HG02970 (cell line): Measurements from ENCODE around the gene GGPS1.
"Not testable (repeated sequence)": the region's sequence is repeated elsewhere in the genome, so short reads cannot be mapped to it uniquely, and the experiment has no call there.

Experiments
- ATAC-seq: cut with Tn5 transposase; IDR thresholded peaks from one replicate; pipeline ENCODE4 v1.9.1; 2021; ENCODE audit warnings: mild to moderate bottlenecking, moderate library complexity, moderate number of reproducible peaks; ENCODE audit not compliant: unreplicated experiment, low FRiP score

GGPS1 gene

DNA sequence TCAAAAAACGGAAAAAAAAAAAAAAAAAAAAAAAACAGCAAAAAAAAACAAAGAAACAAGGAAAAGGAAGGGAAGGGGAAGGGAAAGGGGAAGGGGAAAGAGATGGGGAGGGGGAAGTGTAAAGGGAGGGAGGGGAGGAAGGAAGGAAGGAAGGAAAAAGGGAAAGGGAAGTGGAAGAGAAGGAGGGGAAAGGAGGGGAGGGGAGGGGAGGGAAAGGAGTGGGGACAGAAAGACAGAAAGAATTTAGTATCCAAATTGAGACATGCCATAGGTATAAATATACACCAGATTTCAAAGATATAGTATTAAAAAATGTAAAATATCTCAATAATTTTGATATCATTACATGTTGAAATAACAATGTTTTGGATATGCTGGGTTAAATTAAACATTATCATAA lies 26.2 kb upstream of the GGPS1 start:
- no peak for ATAC-seq

DNA sequence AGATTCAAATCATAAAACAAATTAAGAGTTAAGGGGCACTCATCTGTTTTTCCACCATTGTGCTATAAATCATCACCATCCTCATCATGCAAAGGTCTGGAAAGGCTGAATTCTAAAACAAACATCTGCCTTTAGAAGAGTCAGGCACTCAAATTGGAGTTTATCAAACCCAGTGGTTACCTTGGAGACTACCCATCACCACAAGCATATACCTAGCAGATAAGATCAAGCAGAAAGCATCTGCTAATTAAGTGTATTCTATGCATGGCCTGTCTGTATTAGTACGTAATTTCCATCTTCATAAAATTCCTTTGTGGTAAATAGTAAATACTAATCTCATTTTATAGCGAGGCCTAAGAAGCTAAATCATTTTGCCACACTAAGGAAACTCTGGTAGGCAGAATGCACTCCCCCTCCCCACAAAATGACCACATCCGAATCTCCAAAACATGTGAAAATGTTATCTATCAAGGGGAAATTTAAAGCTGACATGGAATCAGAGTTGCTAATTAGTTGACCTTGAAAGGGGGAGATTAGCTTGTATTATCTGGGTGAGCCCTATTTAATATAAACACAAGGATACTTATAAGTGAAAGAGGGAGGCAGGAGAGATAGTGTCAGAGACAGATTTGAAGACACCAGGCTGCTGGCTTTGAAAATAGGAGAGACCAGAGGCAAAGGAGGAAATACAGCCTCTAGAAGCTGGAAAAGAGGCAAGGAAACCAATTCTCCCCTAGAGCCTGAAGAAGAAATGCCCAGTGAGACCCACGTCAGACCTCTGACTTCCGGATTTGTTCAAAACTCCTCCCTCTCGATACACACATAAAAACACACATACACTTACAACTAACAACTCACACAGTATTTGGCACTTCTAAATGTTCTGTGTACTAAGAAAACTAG lies 23.6 kb upstream of the GGPS1 start:
- ATAC-seq = no peak

DNA sequence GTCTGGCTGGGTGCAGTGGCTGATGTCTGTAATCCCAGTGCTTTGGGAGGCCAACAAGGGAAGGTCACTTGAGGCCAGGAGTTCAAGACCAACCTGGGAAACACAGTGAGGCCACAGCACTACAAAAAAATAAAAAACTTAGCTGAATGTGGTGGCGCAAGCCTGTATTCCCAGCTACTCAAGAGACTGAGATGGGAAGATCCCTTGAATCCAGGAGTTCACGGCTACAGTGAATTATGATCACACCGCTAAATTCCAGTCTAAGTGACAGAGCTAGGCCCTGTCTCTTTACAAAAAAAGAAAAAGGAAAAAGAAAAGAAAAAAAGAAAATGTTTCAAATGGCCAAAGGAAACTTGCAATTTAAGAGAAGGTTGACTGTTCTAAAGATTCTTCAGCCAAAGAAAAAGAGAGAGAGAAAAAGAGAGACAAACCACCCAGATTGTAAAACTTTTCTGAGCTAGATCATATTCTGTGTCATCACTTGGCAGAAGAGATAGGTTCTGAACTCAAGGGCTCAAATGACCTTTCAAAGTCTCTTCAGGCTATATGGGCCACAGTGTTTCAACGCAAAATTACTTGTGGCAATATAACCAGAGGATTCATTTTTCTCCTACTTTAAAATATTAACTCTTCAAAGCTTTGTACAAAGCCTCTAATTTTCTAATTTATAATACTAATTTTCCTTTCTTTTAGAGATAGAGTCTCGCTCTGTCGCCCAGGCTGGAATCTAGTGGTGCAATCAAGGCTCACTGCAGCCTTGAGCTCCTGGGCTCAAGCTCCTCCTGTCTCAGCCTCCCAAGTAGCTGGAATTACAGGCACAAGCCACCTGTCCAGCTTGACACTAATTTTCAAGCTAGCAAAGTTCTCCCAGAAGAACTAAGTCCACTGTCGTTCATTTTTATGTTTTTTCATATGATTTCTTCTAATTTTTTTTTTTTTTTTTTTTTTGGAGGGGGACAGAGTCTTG lies 20.9 kb upstream of the GGPS1 start:
- no peak for ATAC-seq

DNA sequence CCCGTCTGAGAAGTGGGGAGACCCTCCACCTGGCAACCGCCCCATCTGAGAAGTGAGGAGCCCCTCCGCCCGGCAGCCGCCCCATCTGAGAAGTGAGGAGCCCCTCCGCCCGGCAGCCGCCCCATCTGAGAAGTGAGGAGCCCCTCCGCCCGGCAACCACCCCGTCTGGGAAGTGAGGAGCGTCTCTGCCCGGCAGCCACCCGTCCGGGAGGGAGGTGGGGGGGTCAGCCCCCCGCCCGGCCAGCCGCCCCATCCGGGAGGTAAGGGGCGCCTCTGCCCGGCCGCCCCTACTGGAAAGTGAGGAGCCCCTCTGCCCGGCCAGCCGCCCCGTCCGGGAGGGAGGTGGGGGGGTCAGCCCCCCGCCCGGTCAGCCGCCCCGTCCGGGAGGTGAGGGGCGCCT lies 19.2 kb upstream of the GGPS1 start:
- ATAC-seq = not testable (repeated sequence)

DNA sequence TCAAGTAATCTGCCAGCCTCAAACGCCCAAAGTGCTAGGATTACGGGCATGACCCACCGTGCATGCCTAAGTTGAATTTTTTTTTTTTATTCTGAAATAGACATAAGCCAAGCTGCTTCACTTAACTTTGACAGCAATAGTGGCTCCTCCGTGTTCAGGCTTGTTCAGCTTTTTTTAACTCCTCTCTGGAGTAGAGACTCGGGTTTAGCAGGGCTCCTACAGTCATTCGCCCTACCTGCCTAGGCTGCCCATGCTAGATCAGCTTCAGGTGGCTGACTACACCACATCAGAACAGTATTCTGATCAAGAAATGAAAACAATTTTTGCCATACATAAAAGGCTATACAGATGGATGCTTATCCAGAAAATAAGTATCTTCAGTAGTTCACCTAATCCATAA lies 15.1 kb upstream of the GGPS1 start:
- ATAC-seq = no peak

DNA sequence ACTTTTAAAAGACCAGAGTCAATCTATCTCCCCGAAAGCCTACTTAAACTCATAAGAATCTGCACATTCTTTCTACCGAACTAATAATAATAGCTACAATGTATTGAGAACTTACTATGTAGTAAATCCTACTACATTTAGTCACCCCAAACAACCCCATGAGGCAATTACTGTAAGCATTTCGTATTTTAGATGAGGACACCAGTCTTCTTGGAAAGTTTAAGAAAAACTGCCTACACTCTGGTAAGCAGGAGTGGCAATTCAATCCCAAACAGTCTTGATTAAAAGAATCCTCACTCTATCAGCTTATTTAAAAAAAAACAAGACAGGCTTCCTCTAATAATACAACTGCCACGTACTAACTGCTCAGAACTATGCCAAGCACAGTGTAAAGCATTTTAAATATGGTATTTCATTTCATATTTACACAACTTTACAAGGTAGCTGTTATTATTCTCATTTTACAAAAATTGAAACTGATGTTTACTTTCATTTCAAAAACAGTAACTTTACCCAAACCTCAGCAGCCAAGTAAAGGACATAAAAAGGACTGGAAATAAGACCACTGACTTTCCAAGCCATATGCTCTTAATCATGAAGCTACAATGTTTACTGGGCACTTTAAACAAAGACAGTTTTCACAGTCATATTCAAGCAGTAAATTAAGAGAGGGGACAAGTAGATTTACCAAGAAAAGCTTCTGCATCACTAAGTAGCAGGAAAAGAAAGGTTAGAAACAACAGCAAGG lies 14.3 kb upstream of the GGPS1 start:
- no peak for ATAC-seq

DNA sequence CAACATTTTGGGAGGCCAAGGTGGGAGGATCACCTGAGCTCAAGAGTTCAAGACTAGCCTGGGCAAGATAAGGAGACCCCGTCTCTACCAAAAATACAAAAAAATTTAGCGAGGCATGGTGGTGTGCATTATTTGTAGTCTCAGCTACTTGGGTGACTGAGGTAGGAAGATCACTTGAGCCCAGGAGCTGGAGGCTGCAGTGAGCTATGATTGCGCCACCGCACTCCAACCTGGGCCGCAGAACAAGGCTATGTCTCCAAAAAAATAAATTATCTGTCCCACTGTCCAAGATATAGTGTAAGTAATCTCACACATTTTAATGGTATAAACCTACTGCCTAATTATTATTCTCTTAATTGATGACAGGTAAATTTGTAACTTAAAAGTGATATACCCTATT lies 13.2 kb upstream of the GGPS1 start:
- no peak for ATAC-seq

DNA sequence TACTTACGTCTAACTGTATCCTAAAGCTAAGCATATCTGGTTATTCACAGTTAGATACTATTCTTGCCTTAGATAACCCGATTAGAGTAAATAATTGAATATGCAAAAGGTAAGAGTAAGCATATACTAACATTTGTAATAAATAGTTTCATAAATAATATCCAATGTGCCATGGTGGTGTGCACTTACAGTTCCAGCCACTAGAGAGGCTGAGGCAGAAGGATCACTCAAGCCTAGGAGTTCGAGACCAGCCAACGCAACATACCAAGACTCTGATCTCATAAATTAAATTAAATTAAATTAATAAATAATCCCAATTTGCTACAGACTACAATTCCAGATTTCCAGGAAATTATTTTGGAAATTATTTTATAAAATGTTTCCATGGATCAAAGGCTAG lies 12.6 kb upstream of the GGPS1 start:
- ATAC-seq = no peak

DNA sequence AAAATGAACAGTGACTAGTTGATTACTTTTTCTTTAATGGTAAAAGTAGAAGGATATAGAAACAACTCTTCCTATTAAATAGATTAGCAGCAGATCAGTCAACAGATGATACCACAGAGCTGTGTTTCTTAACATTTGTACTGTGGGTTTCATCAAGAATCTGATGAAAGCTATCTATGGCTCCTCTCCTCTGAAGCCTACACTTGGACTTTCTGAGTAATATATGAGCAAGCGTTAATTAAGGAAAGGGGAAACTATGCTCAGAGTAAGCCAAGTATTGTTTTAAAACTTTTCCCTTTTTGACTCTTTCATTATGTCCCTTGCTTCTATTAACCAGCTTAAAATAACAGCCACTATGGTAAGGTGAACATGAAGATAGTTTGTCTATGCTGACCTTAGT lies 11.2 kb upstream of the GGPS1 start:
- ATAC-seq = no peak

DNA sequence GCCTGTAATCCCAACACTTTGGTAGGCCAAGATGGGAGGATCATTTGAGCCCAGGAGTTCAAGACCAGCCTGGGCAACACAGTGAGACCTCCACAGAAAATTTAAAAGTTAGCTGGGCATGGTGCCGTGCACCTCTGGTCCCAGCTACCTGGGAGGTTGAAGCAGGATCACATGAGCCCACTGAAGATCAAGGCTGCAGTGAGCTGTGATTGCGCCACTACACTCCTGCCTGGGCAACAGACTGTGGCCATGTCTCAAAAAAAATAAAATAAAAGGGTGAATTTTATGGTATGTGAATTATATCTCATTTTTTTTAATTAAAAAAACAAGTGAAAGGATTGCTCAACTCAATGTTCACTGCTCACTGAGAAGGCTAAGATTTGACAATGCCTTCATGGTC lies 9.1 kb upstream of the GGPS1 start:
- ATAC-seq = no peak

DNA sequence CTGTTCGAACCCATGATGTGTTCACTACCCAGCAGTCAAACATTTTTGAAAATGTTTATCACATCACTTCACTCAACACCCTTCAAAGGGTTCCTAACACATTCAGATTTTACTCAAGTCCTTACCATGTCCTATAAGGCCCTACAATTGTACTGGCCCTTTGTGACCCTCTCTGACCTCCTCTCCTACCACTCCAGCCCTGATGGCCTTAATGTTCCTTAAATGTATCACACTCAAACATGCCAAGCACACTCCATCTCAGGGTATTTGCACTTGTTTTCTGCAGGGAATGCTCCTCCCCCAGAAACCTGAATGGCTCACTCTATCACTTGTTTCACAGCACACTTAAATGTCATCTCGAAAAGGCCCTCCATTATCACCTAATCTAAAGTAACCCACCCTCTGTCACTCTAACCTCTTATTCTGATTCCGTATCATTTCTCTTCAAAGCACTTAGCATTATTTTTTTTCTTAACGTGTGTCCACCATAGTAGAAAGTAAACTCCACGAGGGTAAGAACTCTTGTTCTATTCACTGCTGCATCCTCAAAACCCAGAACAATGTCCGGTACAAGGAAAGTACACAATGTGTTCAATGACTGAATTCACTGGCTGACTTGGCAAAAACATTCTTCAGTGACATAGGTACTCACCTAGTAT lies 7.7 kb upstream of the GGPS1 start:
- ATAC-seq = no peak

DNA sequence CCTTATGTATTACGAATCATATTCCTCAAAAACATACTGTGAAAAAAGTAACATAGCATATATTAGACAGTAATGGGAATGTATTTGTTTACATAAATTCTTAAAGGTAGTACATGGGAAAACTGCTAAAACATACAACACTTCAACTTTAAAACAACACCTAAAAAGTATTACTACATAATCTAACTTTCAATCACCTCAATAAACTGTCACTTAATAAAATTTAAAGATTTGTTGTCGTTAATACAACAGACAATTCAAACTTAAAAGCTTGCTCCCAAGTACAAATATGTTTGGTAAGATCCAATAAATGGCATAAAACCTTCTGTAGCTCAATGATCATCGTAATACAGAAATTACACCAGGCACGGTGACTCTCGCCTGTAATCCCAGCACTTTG lies 4.1 kb upstream of the GGPS1 start:
- ATAC-seq = no peak

DNA sequence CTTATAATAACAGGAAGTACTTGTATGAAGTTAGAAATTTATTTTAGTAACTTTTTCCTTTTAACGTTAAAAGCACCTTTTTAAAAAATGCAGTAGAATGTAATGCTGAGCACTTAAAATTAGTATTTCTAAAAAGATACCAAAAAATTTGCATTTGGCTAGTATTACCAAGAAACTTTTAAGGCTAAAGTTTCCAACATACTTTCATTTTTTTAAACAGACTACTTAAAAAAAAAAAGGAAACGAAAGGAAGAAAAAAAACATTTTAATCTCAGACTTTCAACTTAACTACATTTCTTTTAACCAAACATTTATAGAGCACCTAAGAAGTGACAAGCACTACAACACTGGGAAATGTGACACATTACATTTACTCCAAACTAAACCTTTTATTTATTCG lies 3.2 kb upstream of the GGPS1 start:
- no peak for ATAC-seq

DNA sequence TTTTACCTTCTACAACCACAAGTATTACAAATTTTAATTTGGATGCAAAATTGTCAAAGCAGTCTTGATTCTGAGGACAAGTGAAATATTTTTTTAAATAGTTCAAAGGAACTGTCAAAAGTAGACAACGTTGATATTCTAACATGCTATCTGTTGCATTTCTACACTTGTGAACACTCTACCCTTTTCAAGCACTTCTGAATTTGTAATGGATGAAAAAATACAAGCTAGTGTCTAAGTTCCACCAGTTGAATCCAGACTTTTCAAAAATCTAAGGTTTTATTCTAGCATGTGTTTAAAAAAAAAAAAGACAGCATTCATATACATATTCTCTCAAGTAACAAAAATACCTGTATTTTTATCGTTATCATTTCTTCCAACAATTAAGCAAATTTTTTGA lies 2.5 kb upstream of the GGPS1 start:
- no peak for ATAC-seq

DNA sequence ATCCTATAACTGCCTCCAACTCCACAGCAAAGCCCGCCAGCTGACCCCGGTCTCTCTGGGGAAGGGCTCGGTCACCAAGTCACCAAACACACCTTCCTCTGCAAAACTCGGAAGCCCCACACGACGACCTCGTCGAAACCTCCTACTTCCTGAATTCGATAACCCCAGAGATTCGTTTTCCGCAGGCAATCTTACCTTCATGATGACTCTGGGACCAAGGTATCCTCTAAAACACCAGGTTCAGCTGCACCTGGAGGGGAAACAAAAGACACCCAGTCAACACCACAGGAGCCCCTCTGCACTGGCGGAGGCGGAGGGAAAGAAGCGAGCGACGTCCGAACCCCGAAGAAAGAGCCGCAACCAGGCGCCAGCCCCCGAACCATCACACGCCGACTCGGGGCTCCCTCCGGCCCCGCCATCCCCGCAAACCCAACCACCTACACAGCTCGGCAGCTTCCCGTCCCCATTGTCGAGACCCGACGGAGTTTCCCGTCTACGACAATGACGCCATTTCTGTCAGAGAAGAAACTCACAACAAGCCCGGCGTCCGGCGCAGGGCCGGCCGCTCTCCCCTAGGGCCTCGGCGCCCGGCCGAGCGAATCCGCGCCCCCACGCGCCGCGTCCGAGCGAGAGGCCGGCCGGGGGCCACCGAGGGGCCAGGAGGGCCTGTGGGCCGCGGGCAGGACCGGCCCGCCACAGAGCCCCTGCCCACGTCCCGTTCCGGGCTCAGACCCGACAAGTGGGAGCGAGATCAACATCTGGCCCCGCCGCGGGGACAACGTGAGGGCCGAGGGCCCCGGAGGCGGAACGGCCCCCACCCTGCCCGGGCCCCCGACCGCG lies 1.4 kb upstream of the GGPS1 start:
- peak; percentile 18 for ATAC-seq

DNA sequence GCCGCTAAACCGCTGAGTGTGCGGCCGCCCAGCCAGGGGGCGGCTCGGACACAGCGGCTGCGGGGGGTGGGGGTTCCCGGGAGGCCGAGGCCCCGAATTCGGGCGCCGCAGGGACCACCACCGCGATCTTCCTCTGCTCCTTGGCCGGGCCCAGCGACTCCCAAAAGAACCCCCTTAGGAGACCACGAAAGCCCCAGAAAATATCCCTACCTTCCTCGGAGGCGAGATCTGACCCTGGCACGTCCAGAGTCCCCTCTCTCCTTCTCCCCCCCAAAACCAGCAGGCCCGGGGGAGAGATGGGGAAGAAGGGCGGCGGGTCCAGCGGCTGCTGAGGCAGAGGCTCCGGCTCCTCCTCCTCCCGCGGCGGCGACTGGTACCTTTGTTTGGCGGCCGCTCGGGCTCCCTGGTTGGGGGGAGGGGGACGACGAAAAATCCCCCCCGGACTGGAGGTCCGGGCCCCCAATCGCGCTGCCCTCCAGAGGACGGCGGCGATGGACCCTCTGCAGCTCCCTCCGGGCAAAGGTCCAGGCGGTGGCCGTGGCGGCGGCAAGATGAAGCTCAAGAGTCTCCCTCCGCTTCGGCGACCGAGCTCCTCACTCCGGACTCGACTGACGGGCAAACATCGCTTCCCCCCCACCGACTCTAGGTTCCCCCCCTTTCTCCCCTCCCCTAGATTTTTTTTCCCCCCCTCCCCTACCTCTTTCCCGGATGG lies 655 bp upstream of the GGPS1 start, which contains the start of gene ARID4B:
Gene ARID4B (minus strand): TSS at position 621 of the 712 bp plus-strand sequence. CDS start 1,260 bp downstream, outside the sequence.
- no peak for ATAC-seq

DNA sequence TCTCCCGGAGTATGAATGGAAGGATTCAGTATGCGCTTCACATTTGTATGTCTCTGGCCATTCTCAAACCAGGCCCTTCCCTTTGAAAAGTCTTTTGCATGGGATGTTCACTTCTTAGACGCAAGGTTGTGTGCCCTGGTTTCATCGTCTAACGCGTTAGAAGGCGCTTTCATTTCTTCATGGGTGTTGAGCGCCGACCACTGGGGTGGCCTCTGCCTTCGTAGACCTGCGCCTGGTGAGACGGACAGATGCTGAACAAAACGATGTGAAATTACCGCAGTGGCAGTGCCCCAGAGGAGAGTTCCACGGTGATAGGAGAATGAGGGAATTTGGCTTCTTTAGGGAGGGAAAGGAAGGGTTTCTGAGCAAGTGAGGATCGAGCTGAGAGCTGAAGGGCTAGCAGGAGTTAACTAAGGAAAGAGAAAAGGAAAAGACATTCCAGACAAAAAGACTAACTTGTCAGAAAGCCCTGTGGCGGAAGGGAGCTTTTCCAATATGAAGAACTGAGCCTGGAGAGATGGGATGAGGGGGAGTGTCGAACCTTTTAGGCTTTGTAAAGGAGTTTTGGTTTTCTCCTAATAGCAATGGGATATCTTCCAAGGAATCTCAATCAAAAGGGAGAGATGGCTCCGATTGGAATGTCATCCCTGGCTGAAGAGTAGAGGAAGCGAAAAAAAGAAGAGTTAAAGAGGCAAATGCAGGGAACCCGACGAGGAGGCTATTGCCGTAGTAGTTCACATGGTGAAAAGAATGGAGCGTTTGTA lies 951 bp downstream of the GGPS1 start:
- no peak for ATAC-seq

DNA sequence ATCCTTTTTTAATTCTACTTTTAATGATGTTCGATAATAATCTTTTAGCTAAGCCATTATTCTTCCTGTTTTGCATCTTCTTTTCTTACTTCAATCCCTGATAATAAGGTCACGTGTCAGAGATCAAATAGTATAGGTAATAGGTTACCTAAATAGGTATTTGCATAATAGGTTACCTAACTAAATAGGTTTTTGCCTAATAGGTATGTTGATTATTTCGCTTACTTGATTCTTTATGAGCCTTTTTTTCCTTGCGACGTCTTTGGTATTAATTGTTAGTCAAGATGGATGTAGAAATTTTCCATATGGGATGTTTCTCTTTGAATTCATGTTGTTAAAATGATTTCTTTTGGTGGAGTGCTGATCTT lies 2.5 kb downstream of the GGPS1 start:
- ATAC-seq = no peak
